D721Med (cell line): ENCODE data around the gene IRAG1.

Experiments
- DNase-seq: peaks from one replicate; pipeline ENCODE4 v3.0.0; 2011; ENCODE audit warnings: low spot score; ENCODE audit not compliant: insufficient read length
- FAIRE-seq: peaks from 2 replicates; lab custom pipeline; 2011; peaks lifted over from hg19 to GRCh38; lab: Jason Lieb, UNC
- TF ChIP-seq, protein P1 (sequence below): IDR thresholded peaks from 2 replicates; pipeline ENCODE4 v1.5.1; 2012; ENCODE audit warnings: mild to moderate bottlenecking, control low read depth; ENCODE audit not compliant: insufficient read depth; ENCODE audit errors: missing control alignments

IRAG1 gene

DNA sequence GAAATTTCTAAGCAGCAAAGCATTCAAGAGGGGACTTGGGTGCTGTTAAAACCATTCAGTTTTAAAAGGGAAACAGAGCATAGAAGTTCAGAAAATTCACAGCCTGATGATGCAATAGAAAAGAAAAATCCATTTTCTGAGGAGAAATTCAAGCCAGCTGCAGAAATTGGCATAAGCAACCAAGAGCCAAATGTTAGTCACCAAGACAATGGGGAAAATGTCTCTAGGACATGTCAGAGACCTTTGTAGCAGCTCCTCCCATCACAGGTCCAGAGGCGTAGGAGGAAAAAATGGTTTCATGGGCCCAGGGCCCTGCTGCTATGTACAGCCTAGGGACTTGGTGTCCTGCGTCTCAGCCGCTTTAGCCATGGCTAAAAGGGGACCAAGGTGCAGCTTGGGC lies 5.5 kb upstream of the IRAG1 start:
- no peak for FAIRE-seq
- no peak for DNase-seq
- TF ChIP-seq, protein P1, sequence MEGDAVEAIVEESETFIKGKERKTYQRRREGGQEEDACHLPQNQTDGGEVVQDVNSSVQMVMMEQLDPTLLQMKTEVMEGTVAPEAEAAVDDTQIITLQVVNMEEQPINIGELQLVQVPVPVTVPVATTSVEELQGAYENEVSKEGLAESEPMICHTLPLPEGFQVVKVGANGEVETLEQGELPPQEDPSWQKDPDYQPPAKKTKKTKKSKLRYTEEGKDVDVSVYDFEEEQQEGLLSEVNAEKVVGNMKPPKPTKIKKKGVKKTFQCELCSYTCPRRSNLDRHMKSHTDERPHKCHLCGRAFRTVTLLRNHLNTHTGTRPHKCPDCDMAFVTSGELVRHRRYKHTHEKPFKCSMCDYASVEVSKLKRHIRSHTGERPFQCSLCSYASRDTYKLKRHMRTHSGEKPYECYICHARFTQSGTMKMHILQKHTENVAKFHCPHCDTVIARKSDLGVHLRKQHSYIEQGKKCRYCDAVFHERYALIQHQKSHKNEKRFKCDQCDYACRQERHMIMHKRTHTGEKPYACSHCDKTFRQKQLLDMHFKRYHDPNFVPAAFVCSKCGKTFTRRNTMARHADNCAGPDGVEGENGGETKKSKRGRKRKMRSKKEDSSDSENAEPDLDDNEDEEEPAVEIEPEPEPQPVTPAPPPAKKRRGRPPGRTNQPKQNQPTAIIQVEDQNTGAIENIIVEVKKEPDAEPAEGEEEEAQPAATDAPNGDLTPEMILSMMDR, result no peak

DNA sequence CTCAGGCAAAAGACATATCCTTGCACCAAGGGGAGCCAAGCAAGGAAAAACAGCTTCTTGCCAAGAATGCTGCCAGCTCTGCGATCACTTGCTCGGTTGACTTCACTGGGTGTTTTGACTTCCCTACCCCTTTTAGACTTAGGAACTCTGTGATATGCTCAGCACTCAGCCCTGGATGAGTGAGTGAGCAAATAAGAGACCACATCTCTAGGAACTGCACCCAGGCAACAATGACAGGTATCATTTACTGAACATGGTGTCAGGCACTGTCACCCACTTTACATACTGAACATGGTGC lies 3.7 kb upstream of the IRAG1 start:
- DNase-seq, result no peak
- TF ChIP-seq, protein P1, result no peak
- no peak for FAIRE-seq

GRCh38 chr11:10696468-10697322 lies 3.1 kb upstream of the IRAG1 start:
- TF ChIP-seq, protein P1, result no peak
- DNase-seq (no peak), FAIRE-seq (no peak)

DNA sequence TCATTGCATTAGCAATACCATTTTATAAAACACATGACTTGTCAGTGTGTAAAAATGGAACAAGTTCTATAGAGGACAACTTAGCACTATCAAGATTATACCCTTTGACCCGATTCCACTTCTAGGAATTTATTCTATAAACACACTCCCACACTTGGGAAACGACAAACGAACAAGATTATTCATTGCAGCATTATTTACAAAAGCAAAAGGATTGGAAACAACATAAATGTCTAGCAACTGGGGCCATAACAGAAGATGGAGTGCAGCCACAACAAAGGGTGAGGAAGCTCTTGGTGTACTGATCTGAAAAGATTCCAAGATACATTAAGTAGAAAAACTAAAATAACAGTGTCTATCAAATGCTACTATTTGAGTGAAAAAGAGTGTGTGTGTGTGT lies 2.3 kb upstream of the IRAG1 start:
- DNase-seq (no peak), FAIRE-seq (no peak)

GRCh38 chr11:10694486-10695239 lies 1.1 kb upstream of the IRAG1 start:
- FAIRE-seq, result no peak
- DNase-seq, result no peak
- TF ChIP-seq, protein P1, result no peak

More for the DNA sequence above, 2.3 kb upstream of the IRAG1 start:
- TF ChIP-seq, protein P1, result no peak

GRCh38 chr11:10692531-10693115 lies 932 bp downstream of the IRAG1 start:
- DNase-seq (no peak), FAIRE-seq (no peak)
- TF ChIP-seq, protein P1, result no peak
